Activated naive CD8-positive, alpha-beta T cell treated with anti-CD3 and anti-CD28 coated beads for 36 hours (primary cell): ENCODE results near the gene ELP5. TPM values are rescaled to one million over a fixed set of nuclear protein-coding genes. Genes with fewer than 3 reads are reported as not detected.
A peak's percentile ranks its signal among the peaks of the same experiment; 100 is the strongest.
"Not testable (repeated sequence)": the region's sequence is repeated elsewhere in the genome, so short reads cannot be mapped to it uniquely, and the experiment has no call there.

Source experiments
- DNase-seq: peaks from one replicate; pipeline ENCODE4 v3.0.0; 2021
- H3K27ac Mint-ChIP-seq: one replicate; pipeline ENCODE4 v1.8.0; 2022; ENCODE audit warnings: mild to moderate bottlenecking, moderate library complexity, mixed read lengths
- H3K27me3 Mint-ChIP-seq: one replicate; pipeline ENCODE4 v1.8.0; 2022; ENCODE audit warnings: mild to moderate bottlenecking, mixed read lengths
- H3K36me3 Mint-ChIP-seq: one replicate; pipeline ENCODE4 v1.8.0; 2021; ENCODE audit warnings: mild to moderate bottlenecking, mixed read lengths
- H3K4me1 Mint-ChIP-seq: one replicate; pipeline ENCODE4 v1.8.0; 2021; ENCODE audit warnings: mixed read lengths
- H3K4me3 Mint-ChIP-seq: one replicate; pipeline ENCODE4 v1.8.0; 2022; ENCODE audit warnings: mild to moderate bottlenecking, moderate library complexity, mixed read lengths
- H3K9me3 Mint-ChIP-seq: one replicate; pipeline ENCODE4 v1.8.0; 2022; ENCODE audit warnings: mixed read lengths
- total RNA-seq, 2 experiments: library from RNA; stranded (reverse); gene quantifications; one replicate each; pipeline ENCODE4 v1.2.3, GENCODE V29; 2021

The ELP5 gene
- total RNA-seq, 2 experiments from 2014 or later: 99.0 to 110 TPM

GRCh38 chr17:7238420-7239090, 13.5 kb upstream of the ELP5 start:
- Mint-ChIP-seq H3K4me3 (peak overlapping the region; percentile 98), H3K9me3 (no peaks in the 10 kb centered on the region), H3K27ac (peak overlapping the region; percentile 97), H3K27me3 (peaks cover 3% of the 10 kb centered on the region), H3K4me1 (peaks cover 59% of the 10 kb centered on the region), H3K36me3 (peaks cover 37% of the 10 kb centered on the region)
- DNase-seq: peak; percentile 28

- Mint-ChIP-seq H3K9me3 (no peaks in the 10 kb centered on the region), H3K4me3 (peak within 1 kb of the TSS; percentile 98), H3K27me3 (peaks cover 3% of the 10 kb centered on the region), H3K36me3 (peaks cover 35% of the 10 kb centered on the region), H3K27ac (peak within 1 kb of the TSS; percentile 98), H3K4me1 (peaks cover 59% of the 10 kb centered on the region)
- peak; percentile 97 for DNase-seq
Measured at GRCh38 chr17:7239091-7240027, 12.7 kb upstream of the ELP5 start, which contains the start of gene PHF23. Gene PHF23, minus strand, starts transcription at chr17:7239457. Its CDS starts 178 bp downstream, at chr17:7239279.

GRCh38 chr17:7240375-7240774, 11.6 kb upstream of the ELP5 start:
- peak overlapping the region; percentile 98 for H3K27ac Mint-ChIP-seq
- peak overlapping the region; percentile 98 for H3K4me3 Mint-ChIP-seq
- peaks cover 32% of the 10 kb centered on the region for H3K36me3 Mint-ChIP-seq
- peaks cover 3% of the 10 kb centered on the region for H3K27me3 Mint-ChIP-seq
- no peaks in the 10 kb centered on the region for H3K9me3 Mint-ChIP-seq
- DNase-seq: no peak
- H3K4me1 Mint-ChIP-seq: peaks cover 52% of the 10 kb centered on the region

- H3K9me3 Mint-ChIP-seq: no peaks in the 10 kb centered on the region
- H3K27me3 Mint-ChIP-seq: peaks cover 3% of the 10 kb centered on the region
- H3K4me3 Mint-ChIP-seq: peak overlapping the region; percentile 99
- peaks cover 43% of the 10 kb centered on the region for H3K4me1 Mint-ChIP-seq
- peak overlapping the region; percentile 98 for H3K27ac Mint-ChIP-seq
- DNase-seq: no peak
- peaks cover 30% of the 10 kb centered on the region for H3K36me3 Mint-ChIP-seq
Measured at GRCh38 chr17:7241090-7241733, 10.8 kb upstream of the ELP5 start.

GRCh38 chr17:7241783-7242716, 10.0 kb upstream of the ELP5 start, which contains the start of gene GABARAP:
Gene GABARAP, minus strand, starts transcription at chr17:7242449. Its CDS starts 119 bp downstream, at chr17:7242330.
- Mint-ChIP-seq H3K4me3 (peak within 1 kb of the TSS; percentile 99), H3K36me3 (peaks cover 28% of the 10 kb centered on the region), H3K27me3 (peaks cover 3% of the 10 kb centered on the region), H3K9me3 (no peaks in the 10 kb centered on the region), H3K4me1 (peaks cover 43% of the 10 kb centered on the region), H3K27ac (peak within 1 kb of the TSS; percentile 98)
- peak; percentile 86 for DNase-seq

GRCh38 chr17:7242717-7243452, 9.1 kb upstream of the ELP5 start:
- H3K27ac Mint-ChIP-seq: peak overlapping the region; percentile 98
- peaks cover 3% of the 10 kb centered on the region for H3K27me3 Mint-ChIP-seq
- H3K4me3 Mint-ChIP-seq: peak overlapping the region; percentile 99
- H3K36me3 Mint-ChIP-seq: peaks cover 26% of the 10 kb centered on the region
- DNase-seq: peak; percentile 89
- peaks cover 39% of the 10 kb centered on the region for H3K4me1 Mint-ChIP-seq
- H3K9me3 Mint-ChIP-seq: no peaks in the 10 kb centered on the region

GRCh38 chr17:7243453-7243729, 8.6 kb upstream of the ELP5 start:
- Mint-ChIP-seq H3K27me3 (peaks cover 3% of the 10 kb centered on the region), H3K36me3 (peaks cover 26% of the 10 kb centered on the region), H3K9me3 (no peaks in the 10 kb centered on the region), H3K4me1 (peaks cover 39% of the 10 kb centered on the region), H3K4me3 (peak overlapping the region; percentile 68), H3K27ac (peak overlapping the region; percentile 82)
- DNase-seq: no peak

GRCh38 chr17:7243838-7244237, 8.2 kb upstream of the ELP5 start:
- H3K4me3 Mint-ChIP-seq, H3K27me3 Mint-ChIP-seq, H3K9me3 Mint-ChIP-seq, DNase-seq, H3K27ac Mint-ChIP-seq: not testable (repeated sequence)
- H3K36me3 Mint-ChIP-seq: peaks cover 27% of the 10 kb centered on the region
- H3K4me1 Mint-ChIP-seq: peaks cover 43% of the 10 kb centered on the region

- peaks cover 36% of the 10 kb centered on the region for H3K36me3 Mint-ChIP-seq
- peaks cover 35% of the 10 kb centered on the region for H3K4me1 Mint-ChIP-seq
- no peaks in the 10 kb centered on the region for H3K9me3 Mint-ChIP-seq
- H3K27me3 Mint-ChIP-seq: peaks cover 3% of the 10 kb centered on the region
- DNase-seq: no peak
- no peak overlapping the region for H3K4me3 Mint-ChIP-seq
- peak overlapping the region; percentile 69 for H3K27ac Mint-ChIP-seq
Measured at GRCh38 chr17:7246779-7247178, 5.2 kb upstream of the ELP5 start.

- no peaks in the 10 kb centered on the region for H3K27me3 Mint-ChIP-seq
- H3K36me3 Mint-ChIP-seq: peaks cover 32% of the 10 kb centered on the region
- DNase-seq: no peak
- peak overlapping the region; percentile 97 for H3K4me3 Mint-ChIP-seq
- H3K27ac Mint-ChIP-seq: no peak overlapping the region
- peaks cover 32% of the 10 kb centered on the region for H3K4me1 Mint-ChIP-seq
- no peaks in the 10 kb centered on the region for H3K9me3 Mint-ChIP-seq
Measured at GRCh38 chr17:7248796-7249195, 3.2 kb upstream of the ELP5 start.

GRCh38 chr17:7249214-7249613, 2.8 kb upstream of the ELP5 start:
- H3K4me3 Mint-ChIP-seq: peak overlapping the region; percentile 97
- H3K4me1 Mint-ChIP-seq: peaks cover 36% of the 10 kb centered on the region
- H3K36me3 Mint-ChIP-seq: peaks cover 36% of the 10 kb centered on the region
- no peaks in the 10 kb centered on the region for H3K9me3 Mint-ChIP-seq
- H3K27me3 Mint-ChIP-seq: no peaks in the 10 kb centered on the region
- no peak for DNase-seq
- H3K27ac Mint-ChIP-seq: peak overlapping the region; percentile 35

- peak overlapping the region; percentile 97 for H3K4me3 Mint-ChIP-seq
- H3K36me3 Mint-ChIP-seq: peaks cover 35% of the 10 kb centered on the region
- DNase-seq: no peak
- peaks cover 36% of the 10 kb centered on the region for H3K4me1 Mint-ChIP-seq
- no peaks in the 10 kb centered on the region for H3K27me3 Mint-ChIP-seq
- H3K9me3 Mint-ChIP-seq: no peaks in the 10 kb centered on the region
- H3K27ac Mint-ChIP-seq: peak overlapping the region; percentile 94
Measured at GRCh38 chr17:7249830-7250229, 2.2 kb upstream of the ELP5 start.

GRCh38 chr17:7250695-7251627, 1.1 kb upstream of the ELP5 start:
- Mint-ChIP-seq H3K27me3 (no peaks in the 10 kb centered on the region), H3K9me3 (no peaks in the 10 kb centered on the region), H3K36me3 (peaks cover 36% of the 10 kb centered on the region), H3K27ac (peak overlapping the region; percentile 100), H3K4me1 (peaks cover 36% of the 10 kb centered on the region), H3K4me3 (peak overlapping the region; percentile 97)
- no peak for DNase-seq
